ENCODE data around the gene OTOG.

Gene OTOG

DNA sequence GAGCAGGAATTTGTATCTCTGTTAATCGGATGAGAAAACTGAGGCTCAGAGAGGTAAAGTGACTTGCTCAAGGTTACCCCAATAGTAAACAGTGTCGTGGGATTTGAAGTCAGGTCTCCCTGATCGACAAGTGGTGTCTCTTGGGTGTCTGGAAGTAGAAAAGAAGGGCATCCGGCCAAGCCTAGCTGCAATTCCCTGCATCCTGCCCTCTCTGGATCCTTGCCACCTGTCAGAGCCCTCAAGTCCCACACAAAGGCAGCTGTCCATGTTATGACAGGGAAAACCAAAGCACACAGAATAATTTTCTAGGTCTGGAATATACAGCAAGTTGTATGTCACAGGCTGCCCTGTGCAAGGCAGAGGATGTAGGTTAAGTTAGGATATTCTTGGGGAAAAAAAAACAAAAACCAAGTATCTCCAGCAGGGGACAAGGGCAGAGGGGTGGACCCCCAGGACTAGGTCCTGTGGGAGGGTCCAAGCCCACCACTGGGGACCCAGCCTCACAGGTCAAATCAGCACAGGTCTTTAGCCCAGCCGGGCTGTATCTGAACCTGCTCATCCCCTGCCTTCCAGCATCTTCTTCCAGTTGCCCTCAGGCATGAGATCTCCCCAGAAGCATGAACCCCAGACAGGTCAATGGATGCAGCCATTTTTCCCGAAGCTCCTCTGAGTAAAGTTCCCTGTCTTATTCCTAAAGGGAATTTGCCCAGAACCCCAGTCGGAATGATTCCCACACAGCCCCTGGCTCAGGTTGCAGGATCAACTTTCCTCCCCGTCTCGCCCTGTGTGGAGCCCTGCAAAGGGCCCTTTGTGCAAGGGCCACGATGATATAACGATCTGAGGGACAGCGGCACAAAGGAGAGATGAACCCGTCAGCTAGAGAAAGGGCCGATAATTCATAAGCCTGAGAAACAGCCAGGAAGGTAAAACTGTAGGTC, 17.9 kb upstream of the OTOG start:
- H3K4me3 ChIP-seq (ENCODE audit: low read length) = no peak overlapping the region

DNA sequence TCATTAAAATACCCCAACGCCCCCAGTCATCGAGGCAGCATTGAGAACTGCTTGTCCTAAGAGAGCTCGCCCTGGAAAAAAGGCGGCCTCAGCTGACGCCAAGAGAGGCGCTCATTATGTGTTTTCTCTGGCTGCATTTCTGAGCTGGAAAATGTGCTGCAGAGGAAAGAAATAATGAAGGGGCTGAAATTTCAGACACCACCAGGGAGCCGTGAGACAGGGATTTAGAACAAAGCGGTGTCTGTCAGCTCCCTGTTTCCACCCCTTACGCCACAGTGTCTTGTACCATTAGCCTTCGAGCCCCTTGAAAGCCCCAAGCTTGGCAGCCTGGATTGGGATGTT, 17.2 kb upstream of the OTOG start:
- no CpG with 5 or more reads among the region's 10 CpGs for WGBS (ENCODE audit: insufficient coverage, insufficient read length)
- Histone ChIP-seq H3K27me3 (ENCODE audit: control insufficient read depth, insufficient read depth, low read length) (no peaks in the 10 kb centered on the region), H3K4me1 (ENCODE audit: control insufficient read depth, insufficient read depth, low read length) (no peaks in the 10 kb centered on the region), H3K27ac (ENCODE audit: low read length) (no peak overlapping the region), H3K36me3 (ENCODE audit: control insufficient read depth, insufficient read depth, low read length) (no peaks in the 10 kb centered on the region), H3K4me3 (ENCODE audit: low read length) (no peak overlapping the region), H3K9me3 (ENCODE audit: control insufficient read depth, insufficient read depth, low read length) (no peaks in the 10 kb centered on the region)
- DNase-seq (ENCODE audit: low read depth, low spot score) = no peak

More for the DNA sequence above, 17.9 kb upstream of the OTOG start:
- Histone ChIP-seq H3K36me3 (ENCODE audit: control insufficient read depth, insufficient read depth, low read length) (no peaks in the 10 kb centered on the region), H3K27ac (ENCODE audit: low read length) (no peak overlapping the region), H3K9me3 (ENCODE audit: control insufficient read depth, insufficient read depth, low read length) (no peaks in the 10 kb centered on the region), H3K27me3 (ENCODE audit: control insufficient read depth, insufficient read depth, low read length) (no peaks in the 10 kb centered on the region), H3K4me1 (ENCODE audit: control insufficient read depth, insufficient read depth, low read length) (no peaks in the 10 kb centered on the region)
- no peak for DNase-seq (ENCODE audit: low read depth, low spot score)
- WGBS (ENCODE audit: insufficient coverage, insufficient read length) = no CpG with 5 or more reads among the region's 14 CpGs

- Histone ChIP-seq H3K4me3 (ENCODE audit: low read length) (no peak overlapping the region), H3K9me3 (ENCODE audit: control insufficient read depth, insufficient read depth, low read length) (no peaks in the 10 kb centered on the region), H3K27ac (ENCODE audit: low read length) (no peak overlapping the region), H3K36me3 (ENCODE audit: control insufficient read depth, insufficient read depth, low read length) (no peaks in the 10 kb centered on the region), H3K4me1 (ENCODE audit: control insufficient read depth, insufficient read depth, low read length) (no peaks in the 10 kb centered on the region), H3K27me3 (ENCODE audit: control insufficient read depth, insufficient read depth, low read length) (no peaks in the 10 kb centered on the region)
- no CpG with 5 or more reads among the region's 22 CpGs for WGBS (ENCODE audit: insufficient coverage, insufficient read length)
- no peak for DNase-seq (ENCODE audit: low read depth, low spot score)
Observed at GRCh38 chr11:17531071-17531600, 15.9 kb upstream of the OTOG start.

- Histone ChIP-seq H3K9me3 (ENCODE audit: control insufficient read depth, insufficient read depth, low read length) (no peaks in the 10 kb centered on the region), H3K27me3 (ENCODE audit: control insufficient read depth, insufficient read depth, low read length) (no peaks in the 10 kb centered on the region), H3K36me3 (ENCODE audit: control insufficient read depth, insufficient read depth, low read length) (no peaks in the 10 kb centered on the region), H3K4me1 (ENCODE audit: control insufficient read depth, insufficient read depth, low read length) (no peaks in the 10 kb centered on the region), H3K4me3 (ENCODE audit: low read length) (no peak overlapping the region), H3K27ac (ENCODE audit: low read length) (no peak overlapping the region)
- no CpG with 5 or more reads among the region's 6 CpGs for WGBS (ENCODE audit: insufficient coverage, insufficient read length)
- DNase-seq (ENCODE audit: low read depth, low spot score) = no peak
Observed at GRCh38 chr11:17531636-17532113, 15.4 kb upstream of the OTOG start.

GRCh38 chr11:17532784-17533183, 14.3 kb upstream of the OTOG start:
- DNase-seq (ENCODE audit: low read depth, low spot score) = no peak
- no peaks in the 10 kb centered on the region for H3K4me1 ChIP-seq (ENCODE audit: control insufficient read depth, insufficient read depth, low read length)
- H3K27me3 ChIP-seq (ENCODE audit: control insufficient read depth, insufficient read depth, low read length) = no peaks in the 10 kb centered on the region
- H3K9me3 ChIP-seq (ENCODE audit: control insufficient read depth, insufficient read depth, low read length) = no peaks in the 10 kb centered on the region
- WGBS (ENCODE audit: insufficient coverage, insufficient read length) = no CpG with 5 or more reads among the region's 2 CpGs
- H3K36me3 ChIP-seq (ENCODE audit: control insufficient read depth, insufficient read depth, low read length) = no peaks in the 10 kb centered on the region
- H3K4me3 ChIP-seq (ENCODE audit: low read length) = no peak overlapping the region
- H3K27ac ChIP-seq (ENCODE audit: low read length) = no peak overlapping the region

- no peaks in the 10 kb centered on the region for H3K9me3 ChIP-seq (ENCODE audit: control insufficient read depth, insufficient read depth, low read length)
- no peaks in the 10 kb centered on the region for H3K27me3 ChIP-seq (ENCODE audit: control insufficient read depth, insufficient read depth, low read length)
- DNase-seq (ENCODE audit: low read depth, low spot score) = no peak
- H3K4me1 ChIP-seq (ENCODE audit: control insufficient read depth, insufficient read depth, low read length) = no peaks in the 10 kb centered on the region
- WGBS (ENCODE audit: insufficient coverage, insufficient read length) = no CpG with 5 or more reads among the region's 6 CpGs
- H3K27ac ChIP-seq (ENCODE audit: low read length) = no peak overlapping the region
- H3K36me3 ChIP-seq (ENCODE audit: control insufficient read depth, insufficient read depth, low read length) = no peaks in the 10 kb centered on the region
- H3K4me3 ChIP-seq (ENCODE audit: low read length) = no peak overlapping the region
Observed at GRCh38 chr11:17533341-17533740, 13.7 kb upstream of the OTOG start.

- H3K4me1 ChIP-seq (ENCODE audit: control insufficient read depth, insufficient read depth, low read length) = no peaks in the 10 kb centered on the region
Observed at GRCh38 chr11:17533778-17534415, 13.2 kb upstream of the OTOG start.

DNA sequence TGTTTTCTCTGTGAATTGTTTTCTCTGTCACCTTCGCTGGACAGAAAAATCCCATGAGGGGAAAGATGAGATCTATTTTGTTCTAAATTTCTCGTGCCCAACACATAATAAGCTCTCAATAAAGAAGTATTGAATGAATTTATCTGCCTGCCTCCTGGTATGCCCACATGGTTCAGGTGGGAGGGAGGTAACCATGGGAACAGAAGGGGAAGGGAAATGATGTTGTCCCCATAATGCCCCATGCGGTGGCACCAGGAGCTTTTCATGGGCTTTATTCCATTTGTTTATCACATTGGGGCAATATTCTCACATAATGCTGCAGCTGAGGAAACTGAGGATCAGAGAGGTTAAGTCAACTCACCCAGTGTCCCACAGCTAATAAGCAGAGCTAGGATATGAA, 11.6 kb upstream of the OTOG start:
- no peaks in the 10 kb centered on the region for H3K4me1 ChIP-seq (ENCODE audit: control insufficient read depth, insufficient read depth, low read length)
- no peaks in the 10 kb centered on the region for H3K27me3 ChIP-seq (ENCODE audit: control insufficient read depth, insufficient read depth, low read length)
- H3K27ac ChIP-seq (ENCODE audit: low read length) = no peak overlapping the region
- WGBS (ENCODE audit: insufficient coverage, insufficient read length) = no CpG with 5 or more reads among the region's 3 CpGs
- no peak for DNase-seq (ENCODE audit: low read depth, low spot score)
- H3K36me3 ChIP-seq (ENCODE audit: control insufficient read depth, insufficient read depth, low read length) = no peaks in the 10 kb centered on the region
- H3K9me3 ChIP-seq (ENCODE audit: control insufficient read depth, insufficient read depth, low read length) = no peaks in the 10 kb centered on the region
- no peak overlapping the region for H3K4me3 ChIP-seq (ENCODE audit: low read length)

More at GRCh38 chr11:17533778-17534415, 13.2 kb upstream of the OTOG start:
- no peaks in the 10 kb centered on the region for H3K27me3 ChIP-seq (ENCODE audit: control insufficient read depth, insufficient read depth, low read length)
- H3K4me3 ChIP-seq (ENCODE audit: low read length) = no peak overlapping the region
- WGBS (ENCODE audit: insufficient coverage, insufficient read length) = no CpG with 5 or more reads among the region's 11 CpGs
- no peaks in the 10 kb centered on the region for H3K9me3 ChIP-seq (ENCODE audit: control insufficient read depth, insufficient read depth, low read length)
- no peaks in the 10 kb centered on the region for H3K36me3 ChIP-seq (ENCODE audit: control insufficient read depth, insufficient read depth, low read length)
- no peak for DNase-seq (ENCODE audit: low read depth, low spot score)
- no peak overlapping the region for H3K27ac ChIP-seq (ENCODE audit: low read length)

DNA sequence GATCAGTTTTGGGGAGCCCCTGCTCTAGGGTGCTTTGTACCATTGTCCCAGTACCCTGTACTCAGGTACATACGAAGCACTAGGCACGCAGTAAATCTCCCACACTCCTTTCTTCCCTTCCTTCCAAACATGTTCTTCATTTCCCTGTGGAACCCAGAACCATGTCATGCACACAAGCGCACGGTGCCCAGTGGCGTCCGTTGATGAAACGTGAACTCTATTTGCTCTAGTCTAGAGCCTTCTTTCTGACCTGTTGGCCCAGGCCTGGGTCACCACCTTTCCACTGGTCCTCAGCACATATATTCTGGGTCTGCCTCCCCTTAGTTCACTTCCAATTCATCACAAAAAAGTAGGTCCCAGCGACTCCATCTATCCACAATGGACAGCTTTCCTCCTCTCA, 9.8 kb upstream of the OTOG start:
- no CpG with 5 or more reads among the region's 8 CpGs for WGBS (ENCODE audit: insufficient coverage, insufficient read length)
- Histone ChIP-seq H3K27me3 (ENCODE audit: control insufficient read depth, insufficient read depth, low read length) (no peaks in the 10 kb centered on the region), H3K4me3 (ENCODE audit: low read length) (no peak overlapping the region), H3K27ac (ENCODE audit: low read length) (no peak overlapping the region), H3K4me1 (ENCODE audit: control insufficient read depth, insufficient read depth, low read length) (no peaks in the 10 kb centered on the region; the same call in 1 of the 2 replicates), H3K36me3 (ENCODE audit: control insufficient read depth, insufficient read depth, low read length) (no peaks in the 10 kb centered on the region), H3K9me3 (ENCODE audit: control insufficient read depth, insufficient read depth, low read length) (no peaks in the 10 kb centered on the region)
- no peak for DNase-seq (ENCODE audit: low read depth, low spot score)

DNA sequence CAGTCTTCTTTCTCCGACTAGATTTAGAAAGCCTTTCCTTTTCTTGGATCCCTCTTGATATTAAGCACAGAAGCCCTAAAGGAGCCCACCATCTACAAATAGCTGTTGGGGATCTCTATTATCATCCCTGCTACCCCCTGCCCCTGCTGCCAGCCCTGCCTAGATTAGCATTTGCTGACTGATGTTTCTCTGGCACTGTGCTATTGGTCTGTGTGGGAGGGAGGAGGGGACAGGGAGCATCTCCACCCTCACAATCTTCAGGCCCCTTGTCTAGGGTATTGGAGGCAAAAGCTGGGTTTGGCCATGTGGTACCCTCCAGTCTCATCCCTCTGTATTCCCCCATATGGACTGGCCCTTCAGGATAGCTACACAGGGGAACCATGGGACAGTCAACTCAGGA, 9.0 kb upstream of the OTOG start:
- no CpG with 5 or more reads among the region's 1 CpG for WGBS (ENCODE audit: insufficient coverage, insufficient read length)
- Histone ChIP-seq H3K27me3 (ENCODE audit: control insufficient read depth, insufficient read depth, low read length) (no peaks in the 10 kb centered on the region), H3K9me3 (ENCODE audit: control insufficient read depth, insufficient read depth, low read length) (no peaks in the 10 kb centered on the region), H3K4me3 (ENCODE audit: low read length) (no peak overlapping the region), H3K27ac (ENCODE audit: low read length) (no peak overlapping the region), H3K4me1 (ENCODE audit: control insufficient read depth, insufficient read depth, low read length) (peaks cover 2% of the 10 kb centered on the region), H3K36me3 (ENCODE audit: control insufficient read depth, insufficient read depth, low read length) (no peaks in the 10 kb centered on the region)
- no peak for DNase-seq (ENCODE audit: low read depth, low spot score)

Data from iPS DF 6.9 (cell line).